Rectal smooth muscle tissue (tissue), 1 donor: Measurements from ENCODE around the gene LMF2.

Source experiments
- H3K27ac ChIP-seq: one replicate; pipeline ENCODE4 v1.7.0; 2013; ENCODE audit warnings: low read depth, low read length, inconsistent platforms
- H3K27me3 ChIP-seq: one replicate; pipeline ENCODE4 v1.7.0; 2013; ENCODE audit warnings: low read length; ENCODE audit not compliant: control insufficient read depth, insufficient read depth
- H3K36me3 ChIP-seq: one replicate; pipeline ENCODE4 v1.7.0; 2013; ENCODE audit warnings: low read length; ENCODE audit not compliant: control insufficient read depth, insufficient read depth
- H3K4me1 ChIP-seq: one replicate; pipeline ENCODE4 v1.7.0; 2013; ENCODE audit warnings: low read length; ENCODE audit not compliant: control insufficient read depth, insufficient read depth
- H3K4me3 ChIP-seq: one replicate; pipeline ENCODE4 v1.7.0; 2013; ENCODE audit warnings: low read length
- H3K9ac ChIP-seq: one replicate; pipeline ENCODE4 v1.7.0; 2013; ENCODE audit warnings: low read length

The LMF2 gene

DNA sequence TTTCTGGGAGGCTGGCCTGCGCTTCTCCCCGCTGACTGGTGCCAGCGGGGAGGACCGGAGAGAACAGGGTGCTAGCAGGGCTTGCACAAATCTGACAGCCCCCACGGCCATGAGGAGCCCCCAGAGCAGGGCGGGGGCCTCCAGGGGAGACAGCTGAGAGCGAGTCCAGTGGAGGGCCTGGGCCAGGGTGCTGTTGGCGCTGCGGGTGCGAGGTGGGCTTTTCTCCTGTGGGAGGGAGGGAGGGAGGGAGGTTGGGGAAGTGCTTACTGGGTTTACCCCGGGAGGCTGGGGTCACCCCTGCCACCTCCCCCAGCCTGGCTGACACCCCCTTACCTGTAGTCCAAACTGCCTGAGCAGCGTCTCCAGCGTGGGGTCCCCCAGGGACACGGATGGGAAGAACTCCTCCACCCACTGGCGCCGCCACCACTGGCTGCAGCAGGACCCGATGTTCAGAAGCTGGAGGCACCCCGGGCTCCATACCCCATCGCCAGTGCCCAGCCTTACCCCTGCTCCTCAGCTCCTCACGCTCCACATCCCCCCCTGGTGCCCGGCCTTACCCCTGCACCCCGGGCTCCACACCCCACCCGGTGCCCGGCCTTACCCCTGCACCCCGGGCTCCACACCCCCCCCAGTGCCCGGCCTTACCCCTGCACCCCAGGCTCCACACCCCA lies 3.9 kb downstream of the LMF2 start:
- peaks cover 16% of the 10 kb centered on the region for H3K36me3 ChIP-seq
- H3K4me3 ChIP-seq = no peak overlapping the region

DNA sequence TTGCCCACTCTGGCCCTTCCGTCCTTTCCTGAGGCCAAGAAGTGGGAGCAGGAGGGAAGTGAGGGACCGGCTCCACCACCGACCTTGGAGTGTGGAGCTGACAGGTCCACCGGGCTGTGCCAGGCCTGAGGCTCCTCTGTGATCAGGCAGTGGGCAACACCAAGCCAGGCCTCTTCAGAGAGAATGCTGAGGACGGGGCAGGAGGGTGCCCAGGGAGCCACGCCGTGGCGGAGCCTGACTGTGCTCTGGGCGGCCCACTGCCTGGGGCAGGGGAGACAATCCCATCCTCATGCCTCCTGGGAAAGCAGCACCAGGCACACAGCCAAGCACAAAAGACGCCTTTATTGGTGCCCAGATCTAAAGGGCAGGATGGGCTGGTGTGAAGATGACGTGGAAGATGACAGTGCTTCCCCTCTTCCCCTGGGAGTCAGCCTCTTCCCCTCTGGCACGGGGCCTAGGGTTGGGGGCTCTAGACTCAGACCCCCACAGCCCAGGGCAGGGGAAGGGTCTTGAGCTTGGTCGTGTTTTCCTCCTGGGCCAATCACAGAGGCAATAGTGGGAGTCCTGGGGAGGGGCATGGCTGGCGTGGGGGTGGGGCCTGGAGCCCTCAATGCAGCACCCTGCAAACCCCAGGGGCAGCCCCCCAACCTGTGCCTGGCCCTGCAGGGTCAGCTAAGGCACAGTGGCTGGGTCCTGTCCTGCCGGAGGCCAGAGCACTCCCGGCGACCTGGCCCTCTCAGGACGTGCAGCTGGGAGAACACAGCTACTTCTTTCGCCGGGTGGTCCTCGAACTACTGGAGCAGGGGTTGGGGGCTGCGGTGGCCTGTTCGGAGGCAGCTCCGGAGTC lies 4.7 kb downstream of the LMF2 start:
- Histone ChIP-seq H3K4me1 (peaks cover 6% of the 10 kb centered on the region), H3K9ac (no peak overlapping the region), H3K27me3 (no peaks in the 10 kb centered on the region), H3K4me3 (no peak overlapping the region), H3K27ac (no peak overlapping the region), H3K36me3 (peaks cover 16% of the 10 kb centered on the region)

More for the DNA sequence above, 3.9 kb downstream of the LMF2 start:
- Histone ChIP-seq H3K4me1 (peaks cover 6% of the 10 kb centered on the region), H3K9ac (no peak overlapping the region), H3K27me3 (no peaks in the 10 kb centered on the region), H3K27ac (no peak overlapping the region)

DNA sequence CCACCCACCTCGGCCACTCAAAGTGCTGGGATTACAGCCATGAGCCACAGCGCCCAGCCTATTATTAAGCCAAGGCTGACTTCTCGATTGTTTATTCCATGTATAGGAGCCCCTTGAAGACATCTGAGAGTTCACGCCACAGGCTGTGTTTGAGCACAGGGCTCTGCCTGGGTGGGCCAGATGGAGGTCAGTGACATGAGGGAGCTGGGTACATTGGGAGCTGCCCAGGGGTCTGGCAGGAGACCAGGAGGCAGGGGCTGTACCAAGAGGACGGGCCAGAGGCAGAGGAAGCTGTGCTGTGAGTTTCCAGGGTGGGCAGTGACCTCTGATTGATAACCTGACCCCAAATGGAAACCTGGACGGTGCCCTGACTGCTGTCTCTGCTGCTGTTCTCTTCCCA lies 5.4 kb downstream of the LMF2 start:
- Histone ChIP-seq H3K27me3 (no peaks in the 10 kb centered on the region), H3K9ac (no peak overlapping the region), H3K4me3 (no peak overlapping the region), H3K27ac (no peak overlapping the region), H3K4me1 (peaks cover 6% of the 10 kb centered on the region), H3K36me3 (peaks cover 16% of the 10 kb centered on the region)

DNA sequence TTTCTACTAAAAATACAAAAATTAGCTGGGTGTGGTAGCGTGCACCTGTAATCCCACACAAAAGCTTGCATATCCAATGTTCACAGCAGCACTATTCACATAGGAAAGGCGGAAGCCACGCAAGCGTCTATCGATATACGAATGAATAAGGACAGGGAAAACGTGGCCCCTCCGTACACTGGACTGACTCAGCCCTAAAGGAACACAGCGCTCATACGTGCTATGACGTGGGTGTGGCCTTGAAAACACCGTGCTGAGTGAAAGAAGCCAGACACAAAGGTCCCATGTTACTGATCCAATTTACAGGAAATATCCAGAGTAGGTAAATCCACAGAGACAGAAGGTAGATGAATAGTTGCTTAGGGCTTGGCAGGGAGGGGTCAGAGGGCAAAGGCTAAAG lies 7.0 kb downstream of the LMF2 start:
- Histone ChIP-seq H3K27me3 (no peaks in the 10 kb centered on the region), H3K4me3 (no peak overlapping the region), H3K4me1 (no peaks in the 10 kb centered on the region), H3K27ac (no peak overlapping the region), H3K9ac (no peak overlapping the region), H3K36me3 (peaks cover 14% of the 10 kb centered on the region)

DNA sequence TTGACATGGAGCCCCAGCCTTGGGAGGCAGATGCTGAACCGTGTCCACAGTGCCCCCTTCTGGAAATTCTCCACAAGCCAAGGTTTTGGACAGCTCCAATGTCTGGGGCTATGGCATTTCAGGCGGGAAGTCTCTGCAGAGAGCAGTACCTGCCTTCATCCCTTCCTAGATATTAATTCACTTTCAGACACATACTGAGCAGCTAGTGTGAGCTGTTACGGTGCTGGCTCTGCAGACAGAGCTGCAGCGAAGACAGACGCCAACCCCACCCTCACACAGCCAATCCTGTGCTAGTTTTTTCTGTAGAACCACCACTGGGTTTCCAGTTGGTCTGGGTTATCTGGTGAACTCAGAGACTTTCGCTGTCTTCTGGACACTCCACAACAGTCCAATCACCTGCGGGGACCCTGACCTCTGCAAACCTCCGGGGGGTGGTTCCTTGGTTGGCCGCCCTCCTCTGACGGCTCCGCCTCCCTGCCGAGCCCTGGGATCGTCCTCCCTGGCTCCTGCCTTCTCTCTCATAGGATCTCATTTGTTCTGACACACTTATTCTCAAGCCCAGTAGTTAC lies 9.1 kb downstream of the LMF2 start:
- H3K9ac ChIP-seq = no peak overlapping the region
- no peaks in the 10 kb centered on the region for H3K27me3 ChIP-seq
- H3K27ac ChIP-seq = no peak overlapping the region
- peaks cover 5% of the 10 kb centered on the region for H3K36me3 ChIP-seq
- no peak overlapping the region for H3K4me3 ChIP-seq
- no peaks in the 10 kb centered on the region for H3K4me1 ChIP-seq

DNA sequence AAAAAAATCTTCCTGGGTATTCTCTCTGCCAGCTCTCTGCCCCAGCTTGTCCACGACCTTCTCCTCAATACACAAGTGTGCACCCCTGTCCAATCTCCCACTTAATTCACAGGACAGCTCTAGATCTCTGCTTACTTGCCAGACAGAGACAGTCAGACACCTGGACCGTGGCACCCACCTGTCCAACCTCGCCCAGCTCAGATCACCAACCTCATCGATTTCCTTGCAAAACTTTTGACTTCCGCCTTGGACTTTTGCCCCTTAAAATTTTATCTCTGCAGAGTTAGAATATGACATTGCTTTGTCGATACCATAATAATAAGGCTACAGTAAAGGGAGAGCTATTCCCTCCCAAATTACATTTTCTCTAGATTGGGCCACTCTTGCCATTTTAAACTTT lies 10.4 kb downstream of the LMF2 start:
- Histone ChIP-seq H3K4me1 (no peaks in the 10 kb centered on the region), H3K36me3 (peaks cover under 1% of the 10 kb centered on the region), H3K9ac (no peak overlapping the region), H3K27ac (no peak overlapping the region), H3K4me3 (no peak overlapping the region), H3K27me3 (no peaks in the 10 kb centered on the region)

DNA sequence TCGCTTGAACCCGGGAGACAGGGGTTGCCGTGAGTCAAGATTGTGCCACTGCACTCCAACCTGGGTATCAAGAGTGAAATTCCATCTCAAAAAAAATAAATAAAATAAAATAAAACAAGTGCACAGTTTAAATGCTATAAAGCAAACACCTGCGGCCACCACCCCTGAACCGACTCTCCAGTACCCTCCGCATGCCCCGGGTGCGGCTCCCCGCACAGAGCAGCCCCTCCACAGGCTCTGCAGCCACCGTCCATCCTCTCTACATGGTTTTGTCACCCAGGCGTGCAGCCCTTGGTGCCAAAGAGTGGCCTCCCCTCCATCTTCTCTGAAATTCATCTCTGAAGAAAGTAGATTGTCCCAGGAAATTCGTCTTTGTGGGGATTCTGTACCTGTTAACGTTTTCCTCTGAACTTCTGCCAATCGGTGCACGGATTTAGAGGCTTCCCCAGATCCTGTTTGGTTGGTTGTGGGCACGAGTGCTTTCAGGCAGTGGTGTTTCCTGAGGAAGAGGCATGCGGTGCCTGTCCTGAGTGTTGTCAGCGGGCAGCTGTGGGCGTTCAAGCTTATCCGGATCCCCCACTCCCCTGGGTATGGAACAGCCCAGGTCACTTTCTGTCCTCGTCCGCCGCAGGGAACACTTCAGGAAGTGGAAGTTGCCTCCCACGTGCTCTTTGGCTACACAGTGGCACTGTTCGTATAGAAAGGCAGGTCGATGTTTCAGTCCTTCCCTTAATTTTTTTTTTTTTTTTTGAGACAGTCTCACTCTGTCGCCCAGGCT lies 16.8 kb downstream of the LMF2 start:
- H3K9ac ChIP-seq = no peak overlapping the region
- H3K27me3 ChIP-seq = peaks cover 4% of the 10 kb centered on the region
- no peaks in the 10 kb centered on the region for H3K36me3 ChIP-seq
- no peaks in the 10 kb centered on the region for H3K4me1 ChIP-seq
- no peak overlapping the region for H3K27ac ChIP-seq
- H3K4me3 ChIP-seq = no peak overlapping the region

DNA sequence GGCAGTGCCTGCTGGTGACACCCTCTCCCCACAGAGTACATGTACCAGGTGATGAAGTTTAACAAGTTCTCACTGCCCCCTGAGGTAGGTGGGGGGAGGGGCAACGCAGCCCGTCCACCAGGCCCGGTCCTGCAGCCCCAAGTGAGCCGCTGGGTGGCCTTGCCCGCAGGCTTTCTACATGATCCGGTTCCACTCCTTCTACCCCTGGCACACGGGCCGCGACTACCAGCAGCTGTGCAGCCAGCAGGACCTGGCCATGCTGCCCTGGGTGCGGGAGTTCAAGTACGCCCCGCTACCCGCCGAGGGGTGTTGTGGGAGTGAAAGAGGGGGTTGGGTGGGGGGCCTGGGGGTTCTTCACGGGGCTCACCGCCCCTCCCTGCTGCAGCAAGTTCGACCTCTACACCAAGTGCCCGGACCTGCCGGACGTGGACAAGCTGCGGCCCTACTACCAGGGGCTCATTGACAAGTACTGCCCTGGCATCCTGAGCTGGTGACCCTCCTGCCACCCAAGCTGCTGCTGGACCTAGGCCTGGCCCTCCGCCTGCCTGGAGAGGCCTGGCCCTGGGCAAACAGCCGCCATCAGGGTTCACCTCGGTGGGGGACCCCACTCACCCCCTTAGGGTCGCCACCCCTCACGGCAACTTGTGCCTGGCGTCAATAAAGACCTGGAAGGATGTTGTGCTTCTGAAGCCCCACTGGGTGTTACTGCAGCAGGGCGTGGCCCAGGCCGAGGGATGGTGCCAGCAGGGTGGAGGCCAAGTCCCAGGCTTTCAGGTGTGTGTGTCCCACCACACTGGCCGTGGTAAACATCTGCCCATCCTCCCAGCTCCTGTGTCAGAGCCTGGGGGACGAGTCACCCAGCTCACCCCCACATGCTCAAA lies 17.9 kb downstream of the LMF2 start:
- no peak overlapping the region for H3K9ac ChIP-seq
- peaks cover 4% of the 10 kb centered on the region for H3K27me3 ChIP-seq
- H3K4me3 ChIP-seq = no peak overlapping the region
- no peaks in the 10 kb centered on the region for H3K4me1 ChIP-seq
- no peaks in the 10 kb centered on the region for H3K36me3 ChIP-seq
- no peak overlapping the region for H3K27ac ChIP-seq

DNA sequence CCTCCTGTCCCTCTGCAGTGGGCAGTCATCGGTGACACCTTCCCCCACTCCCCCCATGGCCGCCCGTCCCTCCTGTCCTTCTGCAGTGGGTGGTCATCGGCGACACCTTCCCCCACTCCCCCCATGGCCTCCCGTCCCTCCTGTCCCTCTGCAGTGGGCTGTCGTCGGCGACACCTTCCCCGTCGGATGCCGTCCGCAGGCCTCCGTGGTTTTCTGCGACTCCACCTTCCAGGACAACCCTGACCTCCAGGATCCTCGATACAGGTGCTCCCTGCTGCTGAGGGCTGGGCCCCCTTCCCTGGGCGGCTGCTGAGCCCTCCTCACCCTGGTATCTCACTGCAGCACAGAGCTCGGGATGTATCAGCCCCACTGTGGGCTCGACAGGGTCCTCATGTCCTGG lies 18.6 kb downstream of the LMF2 start:
- Histone ChIP-seq H3K36me3 (no peaks in the 10 kb centered on the region), H3K27me3 (peaks cover 4% of the 10 kb centered on the region), H3K4me1 (no peaks in the 10 kb centered on the region), H3K27ac (no peak overlapping the region), H3K9ac (no peak overlapping the region), H3K4me3 (no peak overlapping the region)

DNA sequence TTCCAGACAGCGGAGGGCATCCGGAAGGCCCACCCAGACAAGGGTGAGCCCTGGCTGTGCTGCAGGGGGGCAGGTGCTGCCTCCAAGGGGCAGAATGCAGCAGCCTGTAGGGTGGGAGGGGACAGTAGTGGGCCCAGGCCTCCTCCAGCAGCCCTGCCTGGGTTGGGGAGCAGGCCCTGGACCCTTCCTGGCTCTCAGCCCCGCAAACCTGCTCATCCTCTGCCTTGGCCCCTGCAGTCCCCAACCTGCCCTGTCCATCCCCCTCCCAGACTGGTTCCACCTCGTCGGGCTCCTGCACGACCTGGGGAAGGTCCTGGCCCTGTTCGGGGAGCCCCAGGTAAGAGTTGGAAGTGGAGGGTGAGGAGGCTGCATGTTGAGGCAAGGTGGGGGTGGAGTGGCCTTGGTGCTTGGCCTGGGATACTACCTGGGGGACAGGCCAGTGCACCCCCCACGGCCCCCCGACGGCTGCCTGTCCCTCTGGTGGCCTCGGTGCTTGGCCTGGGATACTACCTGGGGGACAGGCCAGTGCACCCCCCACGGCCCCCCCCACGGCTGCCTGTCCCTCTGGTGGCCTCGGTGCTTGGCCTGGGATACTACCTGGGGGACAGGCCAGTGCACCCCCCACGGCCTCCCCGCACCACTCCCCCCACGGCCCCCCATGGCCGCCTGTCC lies 19.4 kb downstream of the LMF2 start:
- Histone ChIP-seq H3K4me1 (no peaks in the 10 kb centered on the region), H3K27ac (no peak overlapping the region), H3K36me3 (no peaks in the 10 kb centered on the region), H3K4me3 (no peak overlapping the region), H3K27me3 (peaks cover 6% of the 10 kb centered on the region), H3K9ac (no peak overlapping the region)

DNA sequence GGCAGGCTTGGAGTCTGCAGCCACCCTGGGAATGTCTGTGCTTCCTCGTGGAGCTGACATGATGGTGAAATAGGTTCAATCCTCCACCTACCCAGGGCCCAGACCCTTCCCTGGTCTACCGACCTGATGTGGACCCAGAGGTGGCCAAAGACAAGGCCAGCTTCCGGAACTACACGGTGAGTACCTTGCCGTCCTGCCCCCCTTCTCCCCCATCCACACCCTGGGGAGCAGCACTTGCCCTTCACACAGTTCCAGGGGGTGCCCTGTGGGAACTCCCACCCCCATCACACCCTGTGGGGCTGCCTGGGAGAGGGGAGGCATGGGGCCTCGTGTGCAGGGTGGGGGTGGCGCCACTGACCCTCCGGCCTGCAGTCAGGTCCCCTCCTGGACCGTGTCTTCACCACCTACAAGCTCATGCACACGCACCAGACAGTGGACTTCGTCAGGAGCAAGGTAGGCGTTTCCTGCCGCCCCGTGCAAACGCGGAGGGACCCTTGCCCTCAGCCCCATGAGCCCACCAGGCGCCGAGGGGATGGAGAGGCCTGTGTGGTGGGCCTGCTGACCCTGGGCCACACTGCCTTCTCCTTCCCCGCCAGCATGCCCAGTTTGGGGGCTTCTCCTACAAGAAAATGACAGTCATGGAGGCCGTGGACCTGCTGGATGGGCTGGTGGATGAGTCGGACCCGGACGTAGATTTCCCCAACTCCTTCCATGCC lies 20.1 kb downstream of the LMF2 start:
- peaks cover 11% of the 10 kb centered on the region for H3K27me3 ChIP-seq
- H3K4me3 ChIP-seq = no peak overlapping the region
- H3K4me1 ChIP-seq = no peaks in the 10 kb centered on the region
- H3K9ac ChIP-seq = no peak overlapping the region
- no peaks in the 10 kb centered on the region for H3K36me3 ChIP-seq
- H3K27ac ChIP-seq = no peak overlapping the region
